MCF 10A (cell line): ENCODE measurements around the gene TNFRSF14. TPM values are rescaled to one million over a fixed set of nuclear protein-coding genes. Genes with fewer than 3 reads are reported as not detected.

Experiments used
- BruUV-seq: library from RNA; stranded (reverse); fragments of 400-500 nt; replicated peaks from 2 replicates; lab custom pipeline; 2021; lab: Mats Ljungman, UMichigan
- CTCF ChIA-PET: fragments of 300-600 bp; sonication (Branson Sonifier 250); formaldehyde crosslinking; extraction: SDS; loops from one replicate; lab custom pipeline; 2021; ENCODE audit warnings: antibody characterized with exemption, inconsistent platforms; lab: Yijun Ruan, JAX
- POLR2A ChIA-PET: fragments of 300-600, 350-650 bp; sonication (Branson Sonifier 250); formaldehyde crosslinking; extraction: SDS; loops from one replicate; lab custom pipeline; 2020; ENCODE audit warnings: antibody characterized with exemption, inconsistent platforms; lab: Yijun Ruan, JAX
- DNase-seq: peaks from one replicate; pipeline ENCODE4 v3.0.0-alpha.2; 2018; ENCODE audit not compliant: unreplicated experiment
- H3K27ac Mint-ChIP-seq: one replicate; pipeline ENCODE4 v1.8.0; 2022; ENCODE audit warnings: mild to moderate bottlenecking, low read depth, mixed read lengths; ENCODE audit not compliant: unreplicated experiment
- H3K27me3 Mint-ChIP-seq: one replicate; pipeline ENCODE4 v1.8.0; 2022; ENCODE audit warnings: mixed read lengths; ENCODE audit not compliant: insufficient read depth, unreplicated experiment
- H3K36me3 Mint-ChIP-seq: one replicate; pipeline ENCODE4 v1.8.0; 2022; ENCODE audit warnings: mild to moderate bottlenecking, moderate library complexity, mixed read lengths; ENCODE audit not compliant: insufficient read depth, unreplicated experiment
- H3K4me1 Mint-ChIP-seq: one replicate; pipeline ENCODE4 v1.8.0; 2022; ENCODE audit warnings: mixed read lengths; ENCODE audit not compliant: insufficient read depth, unreplicated experiment
- H3K4me3 Mint-ChIP-seq: one replicate; pipeline ENCODE4 v1.8.0; 2022; ENCODE audit warnings: mild to moderate bottlenecking, moderate library complexity, mixed read lengths; ENCODE audit not compliant: unreplicated experiment
- H3K9me3 Mint-ChIP-seq: one replicate; pipeline ENCODE4 v1.8.0; 2022; ENCODE audit warnings: mixed read lengths; ENCODE audit not compliant: unreplicated experiment
- intact Hi-C: fragments of 100-400 bp; cut with micrococcal nuclease; formaldehyde crosslinking; loops from 2 replicates; pipeline ENCODE4 v1.14.1; 2022
- total RNA-seq: library from RNA; stranded (reverse); gene quantifications from 2 replicates; pipeline ENCODE4 v1.2.3, GENCODE V29; 2022
- TF ChIP-seq, protein P1 (sequence below): fragments of 200-600 bp; IDR thresholded peaks from one replicate; pipeline ENCODE4 v1.8.0; 2022; ENCODE audit warnings: antibody characterized with exemption, mild to moderate bottlenecking; ENCODE audit not compliant: unreplicated experiment

TNFRSF14 gene
- total RNA-seq, 1 experiment from 2014 or later = 4.6 TPM

DNA sequence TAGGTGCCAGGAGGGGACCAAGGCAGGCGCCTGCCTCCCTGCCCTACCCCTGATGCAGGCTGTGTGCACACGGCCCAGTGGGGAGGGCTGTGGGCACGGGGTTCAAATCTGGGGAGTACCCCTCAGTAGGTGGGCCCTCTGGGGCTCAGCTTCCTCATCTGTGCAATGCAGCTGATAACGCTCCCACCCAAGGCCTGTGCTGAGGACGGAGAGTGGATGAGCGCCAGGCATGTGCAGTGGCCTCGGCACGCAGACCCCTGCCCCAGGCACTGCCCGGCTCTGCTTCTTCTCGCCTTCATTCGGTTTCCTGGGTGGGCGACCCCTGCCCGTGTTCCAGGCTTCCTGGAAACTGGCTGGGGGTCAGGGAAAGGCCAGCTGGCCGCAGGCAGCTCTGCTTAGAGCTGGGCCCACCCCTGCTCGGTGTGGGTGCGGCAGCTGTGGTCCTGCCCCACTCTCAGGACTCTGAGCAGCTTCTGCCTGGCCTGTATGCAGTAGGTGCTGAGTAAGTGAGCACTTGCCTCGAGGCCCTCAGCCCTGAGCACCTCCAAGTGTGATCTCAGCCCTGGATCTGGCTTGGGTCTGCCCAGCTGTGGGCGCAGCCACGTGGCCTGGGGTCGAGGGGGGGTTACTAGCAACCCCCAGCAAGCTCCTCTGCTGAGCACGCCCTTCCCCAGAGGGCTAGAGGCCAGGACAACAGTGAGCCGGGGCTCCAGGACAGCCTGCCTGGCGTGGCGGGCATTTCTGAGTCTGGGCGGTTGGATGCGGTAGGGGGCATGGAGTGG lies 11.9 kb upstream of the TNFRSF14 start:
- H3K27me3 Mint-ChIP-seq = no peaks in the 10 kb centered on the region
- no peak overlapping the region for H3K27ac Mint-ChIP-seq
- H3K4me3 Mint-ChIP-seq = no peak overlapping the region
- TF ChIP-seq, protein P1, sequence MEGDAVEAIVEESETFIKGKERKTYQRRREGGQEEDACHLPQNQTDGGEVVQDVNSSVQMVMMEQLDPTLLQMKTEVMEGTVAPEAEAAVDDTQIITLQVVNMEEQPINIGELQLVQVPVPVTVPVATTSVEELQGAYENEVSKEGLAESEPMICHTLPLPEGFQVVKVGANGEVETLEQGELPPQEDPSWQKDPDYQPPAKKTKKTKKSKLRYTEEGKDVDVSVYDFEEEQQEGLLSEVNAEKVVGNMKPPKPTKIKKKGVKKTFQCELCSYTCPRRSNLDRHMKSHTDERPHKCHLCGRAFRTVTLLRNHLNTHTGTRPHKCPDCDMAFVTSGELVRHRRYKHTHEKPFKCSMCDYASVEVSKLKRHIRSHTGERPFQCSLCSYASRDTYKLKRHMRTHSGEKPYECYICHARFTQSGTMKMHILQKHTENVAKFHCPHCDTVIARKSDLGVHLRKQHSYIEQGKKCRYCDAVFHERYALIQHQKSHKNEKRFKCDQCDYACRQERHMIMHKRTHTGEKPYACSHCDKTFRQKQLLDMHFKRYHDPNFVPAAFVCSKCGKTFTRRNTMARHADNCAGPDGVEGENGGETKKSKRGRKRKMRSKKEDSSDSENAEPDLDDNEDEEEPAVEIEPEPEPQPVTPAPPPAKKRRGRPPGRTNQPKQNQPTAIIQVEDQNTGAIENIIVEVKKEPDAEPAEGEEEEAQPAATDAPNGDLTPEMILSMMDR = no peak
- intact Hi-C loops = no loop called here
- no peaks in the 10 kb centered on the region for H3K36me3 Mint-ChIP-seq
- DNase-seq = no peak
- BruUV-seq = no TSS peak
- peaks cover 5% of the 10 kb centered on the region for H3K4me1 Mint-ChIP-seq
- no peaks in the 10 kb centered on the region for H3K9me3 Mint-ChIP-seq
- CTCF ChIA-PET = interaction anchor here (0.6 to 0.7 kb wide), 3 partner anchors 11 to 37 kb away, joined by 3 read pairs; no protein-coding TSS in a partner anchor
- POLR2A ChIA-PET = interaction anchor here (0.7 to 4.2 kb wide), 4 partner anchors 10 to 1014 kb away, joined by 3 to 36 read pairs (median 8); partner anchors contain the start of gene PANK4

DNA sequence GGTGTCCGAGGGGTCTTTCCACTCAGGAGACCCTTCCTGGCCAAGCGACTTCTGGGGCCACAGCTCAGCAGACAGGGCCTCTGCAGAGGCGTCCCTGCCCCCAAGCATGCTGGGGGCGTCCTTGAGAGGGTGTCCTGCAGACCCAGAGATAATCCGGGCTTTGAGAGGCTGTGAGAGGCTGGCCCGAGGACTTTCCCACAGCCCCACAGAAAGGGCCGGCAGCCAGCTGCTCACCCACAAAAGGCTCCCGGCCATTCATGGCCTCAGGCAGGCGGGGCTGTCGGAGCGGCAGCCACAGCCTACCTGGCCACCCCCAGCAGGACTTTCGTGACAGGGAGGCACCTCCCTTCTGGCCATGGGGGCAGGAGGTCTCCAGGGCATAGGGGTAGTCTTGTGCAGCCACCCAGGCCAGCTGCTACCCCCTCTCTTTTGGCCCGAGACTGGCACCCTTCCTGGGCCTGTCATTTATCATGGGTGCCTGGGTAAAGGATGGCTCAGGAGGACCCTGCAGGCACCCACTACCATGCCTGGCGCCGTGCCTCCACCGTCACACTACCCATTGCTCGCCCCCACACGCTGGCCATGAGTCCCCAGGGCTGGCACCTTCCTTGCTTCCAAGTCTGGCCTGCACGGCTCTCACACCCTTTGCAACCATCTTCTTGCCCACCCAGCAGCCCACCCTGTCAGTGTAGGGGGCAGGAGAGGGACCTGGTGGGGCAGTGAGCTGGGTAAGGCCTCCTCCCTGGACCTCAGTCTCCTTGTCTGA lies 11.1 kb upstream of the TNFRSF14 start:
- Mint-ChIP-seq H3K27me3 (no peaks in the 10 kb centered on the region), H3K27ac (no peak overlapping the region), H3K4me1 (peaks cover 5% of the 10 kb centered on the region), H3K4me3 (no peak overlapping the region), H3K9me3 (no peaks in the 10 kb centered on the region), H3K36me3 (no peaks in the 10 kb centered on the region)
- ChIA-PET POLR2A (interaction anchor here (0.7 to 4.2 kb wide), 8 partner anchors 10 to 1014 kb away, joined by 3 to 36 read pairs (median 6); partner anchors contain the start of gene PANK4), CTCF (interaction anchor here (0.6 to 0.7 kb wide), 3 partner anchors 12 to 123 kb away, joined by 3 read pairs; no protein-coding TSS in a partner anchor)
- no peak for DNase-seq
- intact Hi-C loops = loop anchor here (5.0 kb wide), 2 partner anchors 53 to 348 kb away; no protein-coding TSS in a partner anchor
- no TSS peak for BruUV-seq
- TF ChIP-seq, protein P1 = no peak

GRCh38 chr1:2545754-2546514 lies 10.2 kb upstream of the TNFRSF14 start:
- Mint-ChIP-seq H3K4me1 (peaks cover 5% of the 10 kb centered on the region), H3K4me3 (peak overlapping the region; percentile 75), H3K27ac (no peak overlapping the region), H3K27me3 (no peaks in the 10 kb centered on the region), H3K9me3 (no peaks in the 10 kb centered on the region), H3K36me3 (no peaks in the 10 kb centered on the region)
- DNase-seq = peak; percentile 78
- POLR2A ChIA-PET = interaction anchor here (0.8 to 4.2 kb wide), 7 partner anchors 12 to 873 kb away, joined by 3 to 36 read pairs (median 6); partner anchors contain the start of genes PANK4 and PEX10
- TF ChIP-seq, protein P1 = no peak
- no TSS peak for BruUV-seq
- CTCF ChIA-PET = interaction anchor here (0.6 to 4.2 kb wide), 6 partner anchors 10 to 133 kb away, joined by 3 to 60 read pairs (median 3); no protein-coding TSS in a partner anchor
- intact Hi-C loops = loop anchor here (1.0 to 5.0 kb wide), 3 partner anchors 13 to 349 kb away; no protein-coding TSS in a partner anchor
